ENCODE results near the gene PIRT. TPM values are rescaled to one million over a fixed set of nuclear protein-coding genes. Genes with fewer than 3 reads are reported as not detected.

The PIRT gene
- not detected in 5 replicates for total RNA-seq (2022; extraction: Qiagen RNA extraction; ENCODE audit: low read depth)

DNA sequence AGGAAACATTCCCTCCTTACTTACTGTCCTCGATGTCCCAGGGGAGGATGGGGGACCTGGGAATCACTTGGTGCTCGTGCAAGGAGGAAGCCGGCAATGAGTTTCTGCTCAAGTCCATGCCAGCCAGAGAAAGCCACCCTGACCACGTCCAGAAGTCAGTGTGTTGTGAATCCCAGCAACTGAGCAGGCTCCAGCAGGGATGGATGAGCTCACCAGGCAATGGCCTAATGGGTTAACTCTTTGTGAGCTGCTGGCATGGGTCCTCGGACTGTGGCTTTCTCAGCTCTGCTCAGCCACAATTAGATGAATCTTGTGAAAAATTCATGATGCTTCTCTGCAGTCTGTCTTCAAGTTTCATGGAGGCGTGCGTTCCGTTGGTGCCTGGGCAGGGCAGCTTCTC lies at the start of gene PIRT:
TSS of gene PIRT (minus strand) at position 167 of the 400 bp plus-strand sequence. CDS start 12,442 bp downstream, outside the sequence.

GRCh38 chr17:10803830-10804475 lies 33.9 kb downstream of the PIRT start, which contains the start of gene TMEM238L:
Gene TMEM238L (minus strand): TSS chr17:10804099. CDS start chr17:10803963, 136 bp downstream.

Other genes with a start within 250 kb of the PIRT start
- 0.77 to 1.8 TPM (median 0.91 TPM) in 5 replicates for gene MYH3, start 180.8 kb downstream of the PIRT start, total RNA-seq (2022; extraction: Qiagen RNA extraction; ENCODE audit: low read depth)
- gene SCO1, start 140.6 kb downstream of the PIRT start, total RNA-seq (2022; extraction: Qiagen RNA extraction; ENCODE audit: low read depth), result 51.4 to 64.5 TPM (median 59.7 TPM) in 5 replicates
- gene ADPRM, start 140.5 kb downstream of the PIRT start, total RNA-seq (2022; extraction: Qiagen RNA extraction; ENCODE audit: low read depth), result 5.7 to 8.7 TPM (median 8.2 TPM) in 5 replicates
- gene TMEM220, start 108.1 kb downstream of the PIRT start, total RNA-seq (2022; extraction: Qiagen RNA extraction; ENCODE audit: low read depth), result 2.2 to 3.6 TPM (median 2.7 TPM) in 5 replicates
- gene TMEM238L, start 34.0 kb downstream of the PIRT start, total RNA-seq (2022; extraction: Qiagen RNA extraction; ENCODE audit: low read depth), result not detected in 5 replicates